NCI-H460 (cell line): ENCODE measurements around the gene QRSL1. TPM values are rescaled to one million over a fixed set of nuclear protein-coding genes. Genes with fewer than 3 reads are reported as not detected.
"Not testable (repeated sequence)": the region's sequence is repeated elsewhere in the genome, so short reads cannot be mapped to it uniquely, and the experiment has no call there.

ENCODE experiments used
- DNase-seq: peaks from one replicate; pipeline ENCODE4 v3.0.0-alpha.2; 2016; ENCODE audit warnings: low read depth; ENCODE audit errors: extremely low read depth
- total RNA-seq: library from RNA; depleted of rRNA; stranded (reverse); fragments of >200 nt; shearing (Covaris generic); gene quantifications from 2 replicates; pipeline ENCODE4 v1.2.3, GENCODE V29; 2014

Gene QRSL1
- total RNA-seq, 1 experiment from 2014 or later = 22.9 TPM

- DNase-seq = no peak
Observed at GRCh38 chr6:106620931-106621672, 8.3 kb upstream of the QRSL1 start.

GRCh38 chr6:106622412-106622811 lies 7.0 kb upstream of the QRSL1 start:
- no peak for DNase-seq

DNA sequence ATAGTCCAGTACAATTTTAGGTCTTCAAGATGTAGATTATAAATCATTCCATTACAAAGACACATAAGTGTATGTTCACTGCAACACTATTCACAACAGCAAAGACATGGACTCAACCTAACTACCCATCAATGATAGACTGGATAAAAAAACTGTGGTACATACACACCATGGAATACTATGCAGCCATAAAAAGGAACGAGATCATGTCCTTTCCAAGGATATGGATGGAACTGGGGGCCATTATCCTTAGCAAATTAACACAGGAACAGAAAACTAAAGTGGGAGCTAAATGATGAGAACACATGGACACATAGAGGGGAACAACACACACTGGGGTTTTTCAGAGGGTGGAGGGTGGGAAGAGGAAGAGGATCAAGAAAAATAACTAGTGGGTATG lies 6.3 kb upstream of the QRSL1 start:
- DNase-seq = no peak

DNA sequence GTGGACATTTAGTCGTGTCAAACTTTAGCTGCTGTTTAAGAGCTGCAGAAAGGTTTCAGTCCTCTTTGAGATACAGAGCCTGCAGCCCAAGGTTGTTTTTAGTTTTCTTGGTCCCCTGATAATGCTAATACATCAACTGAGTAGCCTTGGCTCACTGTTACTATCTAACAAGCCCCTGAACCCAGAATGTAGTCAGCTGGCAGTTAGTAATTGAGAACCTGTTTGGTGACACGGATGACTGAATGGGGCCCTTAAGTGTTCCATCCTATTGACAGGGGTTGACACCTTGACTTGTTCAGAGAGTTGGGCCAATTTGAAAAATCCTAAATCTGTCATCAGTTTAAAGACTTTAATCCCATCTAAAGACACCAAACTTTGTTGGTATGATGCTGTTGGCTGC lies 2.9 kb upstream of the QRSL1 start:
- no peak for DNase-seq

GRCh38 chr6:106627760-106628159 lies 1.6 kb upstream of the QRSL1 start:
- DNase-seq = not testable (repeated sequence)

DNA sequence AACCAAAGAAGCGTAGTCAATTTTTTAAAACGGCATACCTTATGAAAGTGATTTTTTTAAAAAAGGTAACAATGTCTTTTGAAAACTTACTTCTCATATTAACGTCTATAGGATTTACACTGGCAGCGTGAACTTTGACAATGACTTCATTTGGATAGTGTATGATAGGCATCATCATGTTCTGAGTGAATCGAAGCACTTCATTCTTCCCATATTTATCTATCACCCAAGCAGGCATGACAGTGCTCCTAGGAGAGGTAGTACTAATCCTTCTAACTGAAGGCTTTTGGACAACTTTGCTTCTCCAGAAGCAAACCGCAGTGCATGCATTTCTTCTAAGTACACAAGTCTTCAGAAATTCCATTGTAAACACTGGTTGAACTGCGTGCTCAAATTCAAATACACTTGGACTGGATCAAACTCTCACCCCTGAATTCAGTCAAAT lies 698 bp upstream of the QRSL1 start:
- DNase-seq = no peak

- DNase-seq = no peak
Observed at GRCh38 chr6:106629859-106630163, 433 bp downstream of the QRSL1 start.

DNA sequence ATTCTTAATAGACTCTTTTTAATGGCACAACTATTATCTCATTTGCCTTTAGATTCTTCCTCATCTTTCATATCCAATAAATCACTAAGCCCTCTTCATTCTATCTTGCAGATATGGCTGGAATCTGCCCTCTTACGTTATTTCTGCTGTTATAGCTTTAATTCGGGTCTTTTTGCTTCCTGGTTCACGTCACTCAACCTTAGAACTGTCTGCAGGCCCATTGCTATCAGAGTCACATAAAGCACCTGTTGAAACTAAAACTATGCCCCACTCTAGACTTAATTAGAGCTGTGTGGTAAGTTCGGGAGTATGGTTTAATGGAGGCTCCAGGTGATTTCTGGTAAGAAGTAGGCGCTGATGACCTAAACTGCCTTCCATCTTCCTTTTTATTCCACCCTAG lies 988 bp downstream of the QRSL1 start:
- no peak for DNase-seq

DNA sequence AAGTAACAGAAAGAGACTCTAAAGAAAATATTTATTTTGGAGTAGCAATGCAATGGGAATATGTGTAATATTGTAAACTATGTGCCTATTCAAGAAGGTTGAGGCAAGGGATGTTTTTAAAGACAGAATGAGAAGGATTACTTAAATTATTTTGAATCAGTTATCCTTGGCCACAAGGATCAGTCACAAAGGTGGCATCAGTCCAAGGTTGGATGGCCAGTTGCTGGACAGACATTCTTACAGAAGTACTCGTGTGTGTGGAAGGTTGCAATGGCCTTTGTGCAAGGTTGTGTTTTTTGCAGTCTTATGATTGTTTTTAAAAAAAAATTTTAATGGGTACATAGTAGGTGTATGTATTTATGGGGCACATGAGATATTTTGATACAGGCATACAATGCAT lies 2.0 kb downstream of the QRSL1 start:
- DNase-seq = no peak

GRCh38 chr6:106634565-106634964 lies 5.2 kb downstream of the QRSL1 start:
- DNase-seq = no peak

DNA sequence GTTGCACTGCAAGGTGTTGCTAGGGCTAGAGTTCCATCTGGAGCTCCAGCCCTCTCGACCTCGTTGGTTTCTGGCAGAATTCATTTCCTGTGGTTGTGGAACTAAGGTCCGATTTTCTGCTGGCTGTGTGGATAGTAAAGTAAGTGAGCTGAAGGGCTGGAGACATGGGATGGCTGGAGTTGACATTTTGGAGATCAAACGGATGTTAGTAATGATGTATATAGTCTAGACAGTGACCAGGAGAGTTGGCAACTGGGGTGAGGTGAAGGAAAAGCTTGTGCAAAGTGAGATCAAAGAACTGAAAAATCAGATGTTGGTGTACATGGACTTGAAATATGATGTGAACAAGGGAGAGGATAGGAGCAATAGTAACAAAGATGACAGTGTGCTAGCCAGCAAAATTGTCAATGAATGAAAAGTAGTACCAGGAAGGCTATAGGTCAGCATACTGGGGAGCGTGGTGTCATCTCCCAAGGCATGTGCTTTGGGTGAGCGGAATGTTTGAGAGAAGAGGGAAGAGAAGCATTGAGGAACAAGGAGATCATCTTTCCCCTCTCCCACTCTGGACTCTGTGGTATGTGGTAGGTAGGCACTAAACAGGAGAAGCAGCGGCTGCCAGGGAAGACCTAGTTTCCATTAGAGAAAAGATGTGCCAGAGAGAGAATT lies 7.8 kb downstream of the QRSL1 start:
- no peak for DNase-seq

DNA sequence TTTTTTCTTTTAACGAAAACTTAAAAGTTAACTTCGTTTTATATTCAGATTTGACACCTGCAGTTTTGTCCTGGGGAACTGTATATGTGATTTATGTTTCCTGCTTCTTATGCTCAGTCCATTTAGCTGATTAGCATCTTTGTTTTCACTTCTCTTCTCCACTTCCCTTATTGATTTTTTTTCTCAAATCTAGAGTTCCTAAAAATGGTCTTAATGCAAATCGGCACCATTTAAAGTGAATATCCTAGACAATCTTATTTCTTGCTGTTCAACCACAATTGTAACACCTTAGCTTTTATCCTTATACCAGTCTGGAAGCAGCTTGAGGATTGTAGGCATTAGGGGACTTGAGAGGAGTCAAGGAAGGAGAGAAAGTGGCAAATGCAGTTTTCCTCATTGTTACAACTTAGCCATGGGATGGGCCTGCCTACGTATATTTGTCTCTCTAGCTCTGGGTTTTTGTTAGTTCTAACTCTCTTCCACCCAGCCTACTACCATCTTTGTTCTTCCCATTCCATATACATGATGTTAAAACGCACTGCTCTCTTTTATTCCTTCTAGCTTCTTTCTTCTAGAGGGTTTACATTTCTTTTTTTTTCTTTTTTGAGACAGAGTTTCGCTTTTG lies 8.5 kb downstream of the QRSL1 start:
- no peak for DNase-seq

DNA sequence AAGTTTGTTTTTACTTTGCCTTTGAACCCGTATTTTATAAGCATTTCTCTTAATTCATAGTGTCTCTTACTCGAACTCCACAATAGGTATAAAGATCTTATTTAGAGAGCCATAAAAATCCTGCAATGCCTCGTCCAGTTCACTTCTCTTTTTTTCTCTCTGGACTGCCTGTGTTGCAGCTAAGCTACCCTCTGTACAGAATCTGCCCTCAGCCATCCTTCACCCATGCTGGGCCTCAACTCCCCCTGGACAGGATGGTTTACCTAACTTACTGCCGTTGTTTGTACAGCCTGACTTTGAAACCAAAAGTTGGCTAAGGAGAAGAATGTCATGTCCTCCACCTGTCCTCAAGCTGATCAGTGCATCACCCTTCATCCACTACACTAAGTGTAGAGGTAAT lies 10.4 kb downstream of the QRSL1 start:
- no peak for DNase-seq

- DNase-seq = no peak
Observed at GRCh38 chr6:106642476-106642875, 13.1 kb downstream of the QRSL1 start.

GRCh38 chr6:106643061-106643460 lies 13.7 kb downstream of the QRSL1 start:
- DNase-seq = no peak

GRCh38 chr6:106648651-106649308 lies 19.4 kb downstream of the QRSL1 start:
- DNase-seq = no peak

GRCh38 chr6:106658469-106658868 lies 29.1 kb downstream of the QRSL1 start:
- no peak for DNase-seq

DNA sequence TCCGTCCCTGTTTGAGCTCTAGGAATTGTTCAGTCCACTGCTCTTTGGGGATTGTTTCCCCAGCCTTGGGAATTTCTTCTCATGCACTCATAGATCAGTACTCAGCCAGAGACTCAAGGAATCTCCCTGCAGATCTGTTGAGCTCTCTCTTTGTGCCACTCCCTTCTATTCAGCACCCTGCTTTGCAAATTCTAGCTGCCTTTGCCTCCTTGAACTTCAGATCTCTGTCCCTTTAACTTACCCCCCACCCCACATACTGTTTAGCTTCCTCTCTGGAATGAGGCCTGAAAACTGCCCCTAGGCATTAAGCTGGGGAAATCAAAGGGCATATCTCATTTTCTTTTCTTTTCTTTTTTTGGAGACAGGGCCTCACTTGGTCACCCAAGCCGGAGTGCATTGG lies 30.5 kb downstream of the QRSL1 start:
- no peak for DNase-seq

GRCh38 chr6:106662458-106662857 lies 33.1 kb downstream of the QRSL1 start:
- no peak for DNase-seq

DNA sequence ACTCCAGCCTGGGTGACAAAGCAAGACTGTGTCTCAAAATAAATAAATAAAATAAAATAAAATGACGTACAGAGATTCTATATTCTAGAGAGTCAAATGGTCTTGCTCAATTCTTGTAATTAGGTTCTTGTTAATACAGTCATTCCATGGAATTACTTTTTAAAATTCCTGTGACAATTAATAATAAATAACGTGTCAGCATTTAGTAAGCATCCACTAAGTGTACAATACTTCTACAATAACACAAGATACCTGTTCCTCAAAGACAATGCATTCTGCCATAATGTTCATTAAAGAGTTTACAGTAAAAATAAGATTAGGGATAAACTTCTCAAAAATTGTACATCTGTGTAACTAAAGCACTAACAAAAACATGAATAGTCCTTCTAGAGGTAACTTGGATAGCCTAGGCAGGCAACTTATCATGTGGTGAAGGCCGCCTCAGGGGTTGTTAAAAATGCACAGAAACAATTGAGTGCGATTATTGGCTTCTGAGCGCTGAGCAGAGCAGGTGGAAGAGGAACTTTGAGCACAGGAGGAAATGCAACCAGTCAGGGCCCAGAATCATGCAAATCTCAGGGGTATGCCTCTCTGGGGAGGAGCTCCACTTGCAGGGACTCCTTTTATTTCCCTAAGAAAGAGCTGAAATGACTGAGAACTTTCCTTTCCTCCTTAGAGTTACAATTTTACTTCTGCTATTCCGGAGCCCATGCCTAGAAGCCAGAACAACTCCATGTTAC lies 37.1 kb downstream of the QRSL1 start:
- DNase-seq = no peak

- DNase-seq = no peak
Observed at GRCh38 chr6:106667022-106667402, 37.6 kb downstream of the QRSL1 start.
